HPDE6-E6E7 (cell line): Measurements from ENCODE around the gene ITPR1.

Source experiments
- DNase-seq: peaks from one replicate; pipeline ENCODE4 v3.0.0; 2011; ENCODE audit warnings: missing footprints; ENCODE audit errors: extremely low spot score

ITPR1 gene

DNA sequence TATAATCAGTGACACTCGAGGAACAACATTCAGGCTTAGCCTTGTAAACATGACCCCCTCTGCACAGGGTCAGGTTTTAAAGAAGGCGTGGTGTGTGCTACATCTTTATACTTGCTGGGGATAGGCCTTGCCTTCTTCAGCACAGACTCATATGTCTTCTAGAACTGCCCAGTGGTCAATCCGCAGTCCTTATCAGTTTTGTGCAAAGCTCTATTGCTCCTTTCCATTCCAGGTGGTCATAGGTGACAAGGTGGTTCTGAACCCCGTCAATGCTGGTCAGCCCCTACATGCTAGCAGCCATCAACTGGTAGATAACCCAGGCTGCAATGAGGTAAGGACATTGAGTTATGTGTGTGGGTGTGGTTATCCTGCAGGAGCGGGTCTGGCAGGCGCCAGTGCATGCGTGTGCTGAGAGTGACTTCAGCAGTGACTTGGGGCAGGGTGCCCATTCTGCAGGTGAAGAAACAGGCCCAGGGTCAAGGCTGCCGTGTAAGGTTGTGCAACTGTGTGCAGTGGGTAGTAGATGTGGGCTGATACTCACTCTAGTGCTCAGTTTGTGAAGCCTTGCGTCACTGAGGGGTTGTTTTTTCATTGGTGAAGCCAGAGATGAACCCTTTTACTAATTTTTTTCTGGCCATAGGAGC lies 150.9 kb downstream of the ITPR1 start:
- no peak for DNase-seq

DNA sequence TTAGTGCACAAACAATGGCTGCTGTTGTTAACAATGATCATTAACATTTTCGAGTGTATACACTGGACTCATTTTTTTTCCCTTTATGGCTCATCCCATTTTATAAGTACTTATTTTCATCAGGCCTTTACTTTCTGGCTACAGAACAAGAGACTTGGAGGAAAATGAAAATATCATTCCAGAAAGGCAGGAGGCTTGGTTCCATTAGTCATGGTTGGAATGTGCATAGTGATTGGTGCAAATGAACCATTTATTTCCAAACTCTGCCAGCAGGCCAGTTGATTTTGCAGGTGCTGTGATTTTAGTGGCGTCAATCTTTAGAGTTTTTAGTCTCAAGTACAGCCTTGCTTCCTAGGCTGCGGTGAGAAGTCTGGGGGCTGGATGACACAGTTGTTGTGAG lies 151.8 kb downstream of the ITPR1 start:
- DNase-seq: no peak

GRCh38 chr3:4645468-4645867 lies 152.3 kb downstream of the ITPR1 start:
- DNase-seq: no peak

GRCh38 chr3:4647411-4647810 lies 154.3 kb downstream of the ITPR1 start:
- no peak for DNase-seq

GRCh38 chr3:4655145-4656045 lies 162.2 kb downstream of the ITPR1 start:
- no peak for DNase-seq

GRCh38 chr3:4656059-4656458 lies 162.9 kb downstream of the ITPR1 start:
- peak; percentile 19 for DNase-seq

- DNase-seq: no peak
Observed at GRCh38 chr3:4656626-4657328, 163.6 kb downstream of the ITPR1 start.

- DNase-seq: no peak
Observed at GRCh38 chr3:4660936-4661335, 167.8 kb downstream of the ITPR1 start.

DNA sequence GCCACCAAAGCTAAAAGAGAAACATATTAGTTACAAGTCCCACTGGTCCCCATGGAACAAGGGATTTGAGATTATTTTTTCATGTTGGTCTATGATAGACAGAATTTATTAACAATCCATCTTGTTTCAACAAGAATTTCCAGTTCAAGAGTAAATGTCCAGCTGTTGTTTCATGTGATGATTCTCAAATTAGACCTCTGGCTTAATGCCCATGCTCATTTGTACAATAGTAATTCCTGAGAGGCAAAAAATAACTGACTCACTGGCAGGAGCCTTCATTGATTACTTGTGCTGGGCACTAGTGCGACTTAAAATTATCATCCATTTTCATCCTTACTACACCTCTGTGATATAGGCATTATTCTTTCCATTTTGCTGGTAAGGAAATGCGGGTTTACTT lies 171.3 kb downstream of the ITPR1 start:
- DNase-seq: no peak

GRCh38 chr3:4665197-4665596 lies 172.0 kb downstream of the ITPR1 start:
- DNase-seq: no peak

- no peak for DNase-seq
Observed at GRCh38 chr3:4666071-4666470, 172.9 kb downstream of the ITPR1 start.

- no peak for DNase-seq
Observed at GRCh38 chr3:4670352-4670751, 177.2 kb downstream of the ITPR1 start.

DNA sequence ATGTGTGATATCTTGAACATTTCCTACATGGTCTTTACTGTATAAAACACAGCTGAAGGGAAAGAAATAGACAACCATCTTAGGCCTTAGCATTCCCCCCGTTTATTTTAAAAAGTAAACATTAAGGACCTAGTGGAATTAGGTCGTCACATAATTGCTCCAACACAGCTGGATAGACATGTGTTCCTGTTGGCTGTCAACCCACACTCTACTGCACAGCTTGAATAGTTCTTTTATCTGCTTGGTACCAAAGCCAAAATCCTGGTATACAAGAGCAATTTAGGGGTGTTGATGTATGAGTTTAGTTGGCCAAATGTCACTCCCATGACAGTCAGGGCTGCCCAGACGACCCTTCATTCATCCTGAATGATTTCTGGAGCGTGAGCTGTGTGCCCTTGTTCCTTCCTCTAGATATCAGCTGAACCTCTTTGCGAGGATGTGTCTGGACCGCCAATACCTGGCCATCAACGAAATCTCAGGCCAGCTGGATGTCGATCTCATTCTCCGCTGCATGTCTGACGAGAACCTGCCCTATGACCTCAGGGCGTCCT lies 179.7 kb downstream of the ITPR1 start:
- DNase-seq: no peak

DNA sequence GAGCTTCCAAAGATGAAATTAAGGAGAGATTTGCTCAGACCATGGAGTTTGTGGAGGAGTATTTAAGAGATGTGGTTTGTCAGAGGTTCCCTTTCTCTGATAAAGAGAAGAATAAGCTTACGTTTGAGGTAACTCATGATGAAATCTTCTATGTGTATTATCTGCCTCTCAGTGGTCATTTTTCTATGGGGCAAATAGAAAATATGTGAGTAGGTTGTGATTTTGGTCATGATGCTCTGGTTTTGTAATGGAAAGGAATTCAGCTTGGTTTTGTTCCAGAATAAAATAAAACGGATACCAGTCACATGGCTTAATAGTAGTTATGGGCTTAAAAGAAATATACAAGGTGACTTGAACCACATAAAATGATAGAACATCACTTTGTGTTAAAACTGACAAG lies 181.1 kb downstream of the ITPR1 start:
- no peak for DNase-seq

- DNase-seq: no peak
Observed at GRCh38 chr3:4675704-4676103, 182.6 kb downstream of the ITPR1 start.

DNA sequence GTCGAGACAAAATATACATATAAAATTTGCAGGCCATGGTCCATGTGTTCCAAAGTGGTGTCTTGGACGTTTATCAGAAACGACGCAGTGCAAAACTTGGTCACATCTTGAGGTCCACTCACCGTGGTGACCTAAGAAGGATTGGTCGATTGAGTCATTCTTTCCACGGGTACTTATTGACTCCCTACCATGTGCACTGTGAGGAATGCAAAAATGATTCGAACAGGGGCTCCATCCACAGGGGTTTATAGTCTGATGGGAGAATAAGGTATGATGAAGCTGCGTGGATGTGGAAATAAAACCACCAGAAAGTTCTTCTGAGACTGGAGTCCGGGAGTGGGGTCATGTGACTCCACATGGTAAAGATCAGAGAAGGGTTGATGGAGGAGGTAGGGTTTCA lies 185.2 kb downstream of the ITPR1 start:
- no peak for DNase-seq

DNA sequence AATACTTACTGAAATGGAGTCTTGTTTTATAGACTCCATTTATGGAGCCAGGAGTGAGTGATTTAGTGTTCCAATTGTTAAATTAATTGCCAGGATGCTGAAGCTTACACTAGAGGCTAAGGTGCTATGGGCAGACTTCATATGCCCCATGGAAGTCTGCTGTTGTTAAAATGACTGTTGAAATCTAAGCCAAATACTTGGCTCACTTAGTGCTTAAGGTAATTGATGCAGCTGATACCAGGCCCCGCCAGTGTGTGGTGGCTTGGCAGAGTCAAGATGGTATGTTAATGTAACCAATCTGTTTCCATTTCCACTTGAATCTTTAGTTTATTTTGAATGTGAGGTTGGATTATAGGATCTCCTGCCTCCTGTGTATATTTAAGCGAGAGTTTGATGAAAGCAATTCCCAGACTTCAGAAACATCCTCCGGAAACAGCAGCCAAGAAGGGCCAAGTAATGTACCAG lies 187.1 kb downstream of the ITPR1 start:
- no peak for DNase-seq

- DNase-seq: no peak
Observed at GRCh38 chr3:4680871-4681300, 187.7 kb downstream of the ITPR1 start.

- no peak for DNase-seq
Observed at GRCh38 chr3:4681301-4681700, 188.2 kb downstream of the ITPR1 start.

- DNase-seq: no peak
Observed at GRCh38 chr3:4684117-4684516, 191.0 kb downstream of the ITPR1 start.

GRCh38 chr3:4684976-4685375 lies 191.8 kb downstream of the ITPR1 start:
- DNase-seq: no peak

DNA sequence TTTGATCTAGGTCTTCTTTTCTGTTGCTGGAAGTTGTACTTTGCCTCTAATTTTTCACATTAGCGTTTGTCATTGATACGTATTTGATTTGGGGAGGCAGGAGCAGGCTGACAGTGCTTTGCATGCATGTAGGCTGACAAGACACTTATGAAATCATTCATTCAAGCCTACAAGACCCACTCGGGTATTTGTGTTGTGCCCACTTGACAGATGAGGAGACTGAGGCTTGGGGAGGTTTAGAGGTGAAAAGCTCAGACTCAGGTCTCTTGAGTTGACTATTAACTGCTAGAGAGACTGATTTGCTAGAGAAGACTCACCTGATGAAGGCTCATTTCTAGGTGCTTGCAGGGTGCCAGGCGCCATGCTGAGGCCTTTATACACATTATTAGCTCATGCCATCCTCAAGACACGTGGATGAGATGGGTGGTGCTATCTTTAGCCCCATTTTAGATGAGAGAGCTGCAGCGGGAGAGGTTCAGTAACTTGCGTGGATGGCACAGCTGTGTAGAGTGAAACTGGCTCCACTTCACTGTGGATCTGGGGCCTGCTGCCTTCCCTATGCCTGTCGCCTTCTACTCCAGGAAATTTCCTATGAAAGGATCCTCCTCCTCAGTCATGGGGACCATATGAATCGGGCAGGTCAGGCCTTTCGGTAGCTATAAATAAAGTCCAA lies 192.7 kb downstream of the ITPR1 start:
- DNase-seq: no peak
